ENCODE results near the gene EGFLAM. TPM values are rescaled to one million over a fixed set of nuclear protein-coding genes. Genes with fewer than 3 reads are reported as not detected.

EGFLAM gene
- total and polyA plus RNA-seq, 2 experiments from 2014 or later, result 0.24 to 1.9 TPM

DNA sequence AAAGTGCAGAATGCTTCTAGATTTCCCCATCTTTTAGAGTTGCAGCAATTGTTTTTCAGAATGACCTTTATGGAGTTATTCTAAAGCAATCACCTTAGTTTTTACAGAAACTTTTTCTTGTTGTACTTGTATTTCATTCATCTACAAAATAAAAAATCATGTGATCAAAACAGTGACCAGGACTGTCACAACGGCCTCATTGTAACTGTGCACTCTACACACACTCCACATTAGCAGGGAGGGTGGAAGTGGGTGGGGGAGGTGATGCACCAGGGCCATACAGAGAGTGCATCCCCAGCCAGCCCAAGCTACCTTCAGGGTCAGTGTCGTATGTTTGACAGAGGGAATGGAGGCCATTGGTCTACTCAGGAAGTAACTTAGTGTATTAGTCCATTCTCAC is 26.9 kb downstream of the EGFLAM start:
- DNase-seq (ENCODE audit: low spot score), result no peak
- no peaks in the 10 kb centered on the region for H3K36me3 Mint-ChIP-seq (ENCODE audit: low read depth)
- H3K27me3 Mint-ChIP-seq (ENCODE audit: insufficient read depth, low read depth, poor library complexity), result peaks cover 4% of the 10 kb centered on the region
- H3K9me3 Mint-ChIP-seq, result no peaks in the 10 kb centered on the region
- Histone ChIP-seq H3K27ac (ENCODE audit: low read depth) (no peak overlapping the region), H3K4me3 (no peak overlapping the region), H2AFZ (no peak overlapping the region), H3K4me2 (no peak overlapping the region), H4K20me1 (replicated peaks; ENCODE audit: insufficient read depth) (no peaks in the 10 kb centered on the region), H3K9me2 (ENCODE audit: insufficient read depth) (0 out of 2 replicates have a peak, but pooled peaks cover 8% of the 10 kb centered on the region), H3K79me2 (replicated peaks; ENCODE audit: insufficient read depth) (no peaks in the 10 kb centered on the region), H3K4me1 (ENCODE audit: insufficient read depth) (peaks cover 2% of the 10 kb centered on the region; the same call in 1 of the 2 replicates), H3K36me3 (ENCODE audit: insufficient read depth) (no peaks in the 10 kb centered on the region), H3K27me3 (ENCODE audit: insufficient read depth) (no peaks in the 10 kb centered on the region), H3F3A (replicated peaks; ENCODE audit: low read depth) (no peaks in the 10 kb centered on the region)
- no peak for ATAC-seq
- no peak overlapping the region for H3K27ac Mint-ChIP-seq
- no peak overlapping the region for H3K4me3 Mint-ChIP-seq
- TF ChIP-seq CREB1 (CRISPR knock-in tag; IDR thresholded peaks at IDR 0.05; ENCODE audit: low read depth), result no peak
- TF ChIP-seq EZH2phosphoT487 (IDR thresholded peaks at IDR 0.05; ENCODE audit: unreplicated experiment), result no peak
- no peak for TF ChIP-seq ZNF331 (CRISPR knock-in tag; IDR thresholded peaks at IDR 0.05; ENCODE audit: low read depth)
- TF ChIP-seq CTCF (conservative IDR thresholded peaks at IDR 0.05; ENCODE audit: low read depth in 2 of 2), result no peak
- TF ChIP-seq NANOG (IDR thresholded peaks at IDR 0.05; ENCODE audit: borderline replicate concordance), result no peak
- TF ChIP-seq ZNF114 (CRISPR knock-in tag; IDR thresholded peaks at IDR 0.05), result no peak
- TF ChIP-seq, protein P1, sequence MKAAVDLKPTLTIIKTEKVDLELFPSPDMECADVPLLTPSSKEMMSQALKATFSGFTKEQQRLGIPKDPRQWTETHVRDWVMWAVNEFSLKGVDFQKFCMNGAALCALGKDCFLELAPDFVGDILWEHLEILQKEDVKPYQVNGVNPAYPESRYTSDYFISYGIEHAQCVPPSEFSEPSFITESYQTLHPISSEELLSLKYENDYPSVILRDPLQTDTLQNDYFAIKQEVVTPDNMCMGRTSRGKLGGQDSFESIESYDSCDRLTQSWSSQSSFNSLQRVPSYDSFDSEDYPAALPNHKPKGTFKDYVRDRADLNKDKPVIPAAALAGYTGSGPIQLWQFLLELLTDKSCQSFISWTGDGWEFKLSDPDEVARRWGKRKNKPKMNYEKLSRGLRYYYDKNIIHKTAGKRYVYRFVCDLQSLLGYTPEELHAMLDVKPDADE (IDR thresholded peaks at IDR 0.05), result no peak
- no peak for TF ChIP-seq EZH2 (IDR thresholded peaks at IDR 0.05; ENCODE audit: low read depth, unreplicated experiment)
- no peak for TF ChIP-seq POLR2AphosphoS5 (IDR thresholded peaks at IDR 0.05; ENCODE audit: low read depth)
- no peak for TF ChIP-seq STAT1 (IDR thresholded peaks at IDR 0.05; ENCODE audit: unreplicated experiment)
- no peak for TF ChIP-seq JUNB (IDR thresholded peaks at IDR 0.05; ENCODE audit: unreplicated experiment)
- TF ChIP-seq, protein P2, sequence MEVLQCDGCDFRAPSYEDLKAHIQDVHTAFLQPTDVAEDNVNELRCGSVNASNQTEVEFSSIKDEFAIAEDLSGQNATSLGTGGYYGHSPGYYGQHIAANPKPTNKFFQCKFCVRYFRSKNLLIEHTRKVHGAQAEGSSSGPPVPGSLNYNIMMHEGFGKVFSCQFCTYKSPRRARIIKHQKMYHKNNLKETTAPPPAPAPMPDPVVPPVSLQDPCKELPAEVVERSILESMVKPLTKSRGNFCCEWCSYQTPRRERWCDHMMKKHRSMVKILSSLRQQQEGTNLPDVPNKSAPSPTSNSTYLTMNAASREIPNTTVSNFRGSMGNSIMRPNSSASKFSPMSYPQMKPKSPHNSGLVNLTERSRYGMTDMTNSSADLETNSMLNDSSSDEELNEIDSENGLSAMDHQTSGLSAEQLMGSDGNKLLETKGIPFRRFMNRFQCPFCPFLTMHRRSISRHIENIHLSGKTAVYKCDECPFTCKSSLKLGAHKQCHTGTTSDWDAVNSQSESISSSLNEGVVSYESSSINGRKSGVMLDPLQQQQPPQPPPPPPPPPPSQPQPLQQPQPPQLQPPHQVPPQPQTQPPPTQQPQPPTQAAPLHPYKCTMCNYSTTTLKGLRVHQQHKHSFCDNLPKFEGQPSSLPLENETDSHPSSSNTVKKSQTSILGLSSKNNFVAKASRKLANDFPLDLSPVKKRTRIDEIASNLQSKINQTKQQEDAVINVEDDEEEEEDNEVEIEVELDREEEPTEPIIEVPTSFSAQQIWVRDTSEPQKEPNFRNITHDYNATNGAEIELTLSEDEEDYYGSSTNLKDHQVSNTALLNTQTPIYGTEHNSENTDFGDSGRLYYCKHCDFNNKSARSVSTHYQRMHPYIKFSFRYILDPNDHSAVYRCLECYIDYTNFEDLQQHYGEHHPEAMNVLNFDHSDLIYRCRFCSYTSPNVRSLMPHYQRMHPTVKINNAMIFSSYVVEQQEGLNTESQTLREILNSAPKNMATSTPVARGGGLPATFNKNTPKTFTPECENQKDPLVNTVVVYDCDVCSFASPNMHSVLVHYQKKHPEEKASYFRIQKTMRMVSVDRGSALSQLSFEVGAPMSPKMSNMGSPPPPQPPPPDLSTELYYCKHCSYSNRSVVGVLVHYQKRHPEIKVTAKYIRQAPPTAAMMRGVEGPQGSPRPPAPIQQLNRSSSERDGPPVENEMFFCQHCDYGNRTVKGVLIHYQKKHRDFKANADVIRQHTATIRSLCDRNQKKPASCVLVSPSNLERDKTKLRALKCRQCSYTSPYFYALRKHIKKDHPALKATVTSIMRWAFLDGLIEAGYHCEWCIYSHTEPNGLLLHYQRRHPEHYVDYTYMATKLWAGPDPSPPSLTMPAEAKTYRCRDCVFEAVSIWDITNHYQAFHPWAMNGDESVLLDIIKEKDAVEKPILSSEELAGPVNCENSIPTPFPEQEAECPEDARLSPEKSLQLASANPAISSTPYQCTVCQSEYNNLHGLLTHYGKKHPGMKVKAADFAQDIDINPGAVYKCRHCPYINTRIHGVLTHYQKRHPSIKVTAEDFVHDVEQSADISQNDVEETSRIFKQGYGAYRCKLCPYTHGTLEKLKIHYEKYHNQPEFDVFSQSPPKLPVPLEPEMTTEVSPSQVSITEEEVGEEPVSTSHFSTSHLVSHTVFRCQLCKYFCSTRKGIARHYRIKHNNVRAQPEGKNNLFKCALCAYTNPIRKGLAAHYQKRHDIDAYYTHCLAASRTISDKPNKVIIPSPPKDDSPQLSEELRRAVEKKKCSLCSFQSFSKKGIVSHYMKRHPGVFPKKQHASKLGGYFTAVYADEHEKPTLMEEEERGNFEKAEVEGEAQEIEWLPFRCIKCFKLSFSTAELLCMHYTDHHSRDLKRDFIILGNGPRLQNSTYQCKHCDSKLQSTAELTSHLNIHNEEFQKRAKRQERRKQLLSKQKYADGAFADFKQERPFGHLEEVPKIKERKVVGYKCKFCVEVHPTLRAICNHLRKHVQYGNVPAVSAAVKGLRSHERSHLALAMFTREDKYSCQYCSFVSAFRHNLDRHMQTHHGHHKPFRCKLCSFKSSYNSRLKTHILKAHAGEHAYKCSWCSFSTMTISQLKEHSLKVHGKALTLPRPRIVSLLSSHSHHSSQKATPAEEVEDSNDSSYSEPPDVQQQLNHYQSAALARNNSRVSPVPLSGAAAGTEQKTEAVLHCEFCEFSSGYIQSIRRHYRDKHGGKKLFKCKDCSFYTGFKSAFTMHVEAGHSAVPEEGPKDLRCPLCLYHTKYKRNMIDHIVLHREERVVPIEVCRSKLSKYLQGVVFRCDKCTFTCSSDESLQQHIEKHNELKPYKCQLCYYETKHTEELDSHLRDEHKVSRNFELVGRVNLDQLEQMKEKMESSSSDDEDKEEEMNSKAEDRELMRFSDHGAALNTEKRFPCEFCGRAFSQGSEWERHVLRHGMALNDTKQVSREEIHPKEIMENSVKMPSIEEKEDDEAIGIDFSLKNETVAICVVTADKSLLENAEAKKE (CRISPR knock-in tag; IDR thresholded peaks at IDR 0.05), result no peak
- TF ChIP-seq, protein P3, sequence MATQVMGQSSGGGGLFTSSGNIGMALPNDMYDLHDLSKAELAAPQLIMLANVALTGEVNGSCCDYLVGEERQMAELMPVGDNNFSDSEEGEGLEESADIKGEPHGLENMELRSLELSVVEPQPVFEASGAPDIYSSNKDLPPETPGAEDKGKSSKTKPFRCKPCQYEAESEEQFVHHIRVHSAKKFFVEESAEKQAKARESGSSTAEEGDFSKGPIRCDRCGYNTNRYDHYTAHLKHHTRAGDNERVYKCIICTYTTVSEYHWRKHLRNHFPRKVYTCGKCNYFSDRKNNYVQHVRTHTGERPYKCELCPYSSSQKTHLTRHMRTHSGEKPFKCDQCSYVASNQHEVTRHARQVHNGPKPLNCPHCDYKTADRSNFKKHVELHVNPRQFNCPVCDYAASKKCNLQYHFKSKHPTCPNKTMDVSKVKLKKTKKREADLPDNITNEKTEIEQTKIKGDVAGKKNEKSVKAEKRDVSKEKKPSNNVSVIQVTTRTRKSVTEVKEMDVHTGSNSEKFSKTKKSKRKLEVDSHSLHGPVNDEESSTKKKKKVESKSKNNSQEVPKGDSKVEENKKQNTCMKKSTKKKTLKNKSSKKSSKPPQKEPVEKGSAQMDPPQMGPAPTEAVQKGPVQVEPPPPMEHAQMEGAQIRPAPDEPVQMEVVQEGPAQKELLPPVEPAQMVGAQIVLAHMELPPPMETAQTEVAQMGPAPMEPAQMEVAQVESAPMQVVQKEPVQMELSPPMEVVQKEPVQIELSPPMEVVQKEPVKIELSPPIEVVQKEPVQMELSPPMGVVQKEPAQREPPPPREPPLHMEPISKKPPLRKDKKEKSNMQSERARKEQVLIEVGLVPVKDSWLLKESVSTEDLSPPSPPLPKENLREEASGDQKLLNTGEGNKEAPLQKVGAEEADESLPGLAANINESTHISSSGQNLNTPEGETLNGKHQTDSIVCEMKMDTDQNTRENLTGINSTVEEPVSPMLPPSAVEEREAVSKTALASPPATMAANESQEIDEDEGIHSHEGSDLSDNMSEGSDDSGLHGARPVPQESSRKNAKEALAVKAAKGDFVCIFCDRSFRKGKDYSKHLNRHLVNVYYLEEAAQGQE (IDR thresholded peaks at IDR 0.05; ENCODE audit: unreplicated experiment), result no peak
- peaks cover 10% of the 10 kb centered on the region for H3K4me1 Mint-ChIP-seq

Data from GM23338 (cell line).